CD14-positive monocyte (primary cell): ENCODE results near the gene GAPVD1. TPM values are rescaled to one million over a fixed set of nuclear protein-coding genes. Genes with fewer than 3 reads are reported as not detected.

Experiments
- DNase-seq, 3 donors: peaks; one replicate each; pipeline ENCODE4 v3.0.0-alpha.2; 2011 to 2022
- H2AFZ ChIP-seq: 2 replicates; pipeline ENCODE4 v1.6.0; 2012; ENCODE audit warnings: mild to moderate bottlenecking, low read depth, low read length, inconsistent platforms; ENCODE audit not compliant: insufficient read depth, poor library complexity, severe bottlenecking
- H3K27ac ChIP-seq, 2 donors: 1 replicate in 1 of 2; 2 replicates in 1 of 2; pipeline ENCODE4 v1.5.1; 2012 to 2013; ENCODE audit warnings: low read length in 2 of 2, control low read depth in 1 of 2, inconsistent platforms in 1 of 2, low read depth in 1 of 2, mild to moderate bottlenecking in 1 of 2
- H3K27me3 ChIP-seq, 2 donors: one replicate each; pipeline versions ENCODE4 v1.6.0 to v1.6.1; 2011 to 2013; ENCODE audit warnings: low read length in 2 of 2; ENCODE audit not compliant: control insufficient read depth in 2 of 2, insufficient read depth in 2 of 2
- H3K36me3 ChIP-seq, 2 donors: replicated peaks in 1 of 2; 1 replicate in 1 of 2; 2 replicates in 1 of 2; pipeline versions ENCODE4 v1.5.1 to v1.6.1; 2012 to 2013; ENCODE audit warnings: low read length in 2 of 2, control low read depth in 1 of 2, inconsistent platforms in 1 of 2, mild to moderate bottlenecking in 1 of 2; ENCODE audit not compliant: insufficient read depth in 2 of 2, control insufficient read depth in 1 of 2
- H3K4me1 ChIP-seq, 2 donors: 1 replicate in 1 of 2; 2 replicates in 1 of 2; pipeline versions ENCODE4 v1.5.1 to v1.6.1; 2012 to 2013; ENCODE audit warnings: low read length in 2 of 2, control low read depth in 1 of 2, inconsistent platforms in 1 of 2, mild to moderate bottlenecking in 1 of 2, moderate library complexity in 1 of 2; ENCODE audit not compliant: insufficient read depth in 2 of 2, control insufficient read depth in 1 of 2
- H3K4me2 ChIP-seq: replicated peaks from 2 replicates; pipeline ENCODE3; 2012; ENCODE audit warnings: low read length, moderate library complexity, mild to moderate bottlenecking; ENCODE audit not compliant: poor library complexity, severe bottlenecking; ENCODE audit errors: extremely low read depth
- H3K4me3 ChIP-seq, 3 experiments: fragments of 200-600 bp in 1 of 3; sonication (generic) in 1 of 3; replicated peaks in 1 of 3; 1 replicate in 2 of 3; 2 replicates in 1 of 3; pipeline ENCODE4 v1.5.1; 2011 to 2013; ENCODE audit warnings: low read length in 3 of 3, mild to moderate bottlenecking in 3 of 3, control low read depth in 2 of 3, low read depth in 2 of 3, inconsistent platforms in 1 of 3, moderate library complexity in 1 of 3
- H3K79me2 ChIP-seq: 2 replicates; pipeline ENCODE4 v1.6.0; 2012; ENCODE audit warnings: mild to moderate bottlenecking, control low read depth, inconsistent platforms, low read length, moderate library complexity; ENCODE audit not compliant: insufficient read depth
- H3K9ac ChIP-seq: 2 replicates; pipeline ENCODE4 v1.6.0; 2017; ENCODE audit warnings: low read length, mild to moderate bottlenecking; ENCODE audit not compliant: insufficient read depth, poor library complexity, severe bottlenecking
- H3K9me3 ChIP-seq, 2 donors: replicated peaks in 1 of 2; 1 replicate in 1 of 2; 2 replicates in 1 of 2; pipeline versions ENCODE4 v1.5.1 to v1.6.1; 2012 to 2013; ENCODE audit warnings: low read length in 2 of 2, control low read depth in 1 of 2; ENCODE audit not compliant: control insufficient read depth in 1 of 2, insufficient read depth in 1 of 2
- H4K20me1 ChIP-seq: 2 replicates; pipeline ENCODE4 v1.6.0; 2012; ENCODE audit warnings: mild to moderate bottlenecking, low read length, control low read depth, moderate library complexity; ENCODE audit not compliant: insufficient read depth
- H3K27ac Mint-ChIP-seq, 7 donors: one replicate each; pipeline ENCODE4 v1.8.0; 2020; ENCODE audit warnings: mild to moderate bottlenecking in 7 of 7, mixed read lengths in 7 of 7, moderate library complexity in 6 of 7, inconsistent platforms in 2 of 7
- H3K27me3 Mint-ChIP-seq, 3 donors: one replicate each; pipeline ENCODE4 v1.8.0; 2021 to 2022; ENCODE audit warnings: low read depth in 3 of 3, mild to moderate bottlenecking in 3 of 3, mixed read lengths in 3 of 3, moderate library complexity in 3 of 3, inconsistent platforms in 1 of 3
- H3K36me3 Mint-ChIP-seq, 2 donors: one replicate each; pipeline ENCODE4 v1.8.0; 2020; ENCODE audit warnings: mixed read lengths in 2 of 2, inconsistent platforms in 1 of 2, mild to moderate bottlenecking in 1 of 2
- H3K4me1 Mint-ChIP-seq: one replicate; pipeline ENCODE4 v1.8.0; 2020; ENCODE audit warnings: mild to moderate bottlenecking, mixed read lengths
- H3K4me3 Mint-ChIP-seq, 2 donors: one replicate each; pipeline ENCODE4 v1.8.0; 2020; ENCODE audit warnings: mild to moderate bottlenecking in 2 of 2, mixed read lengths in 2 of 2, moderate library complexity in 1 of 2
- H3K9me3 Mint-ChIP-seq, 7 donors: one replicate each; pipeline ENCODE4 v1.8.0; 2020 to 2022; ENCODE audit warnings: mixed read lengths in 7 of 7, mild to moderate bottlenecking in 6 of 7, moderate library complexity in 6 of 7, inconsistent platforms in 2 of 7
- WGBS: methylation state at CpG from one replicate; pipeline ENCODE4 v1.1.5; 2013; ENCODE audit warnings: missing lambda C conversion rate; ENCODE audit not compliant: insufficient coverage; 5-methylcytosine and 5-hydroxymethylcytosine counted together
- intact Hi-C, 2 donors: fragments of 100-400 bp; cut with micrococcal nuclease; formaldehyde crosslinking; loops; one replicate each; pipeline versions ENCODE4 v1.15.0 to v1.15.1; 2023
- polyA plus RNA-seq, 3 donors: library from polyadenylated mRNA; depleted of rRNA in 1 of 3; unstranded in 2 of 3; stranded (reverse) in 1 of 3; fragments of 300-500 nt in 2 of 3; fragments of >200 nt in 1 of 3; fragmentation: Illumina TruSeq in 2 of 3; gene quantifications; 1 replicate in 2 of 3; 2 replicates in 1 of 3; pipeline ENCODE4 v1.2.3, GENCODE V29; 2012 to 2021
- TF ChIP-seq, protein P1 (sequence below): fragments of 200-600 bp; IDR thresholded peaks from one replicate; pipeline ENCODE4 v1.8.0; 2022; ENCODE audit warnings: antibody characterized with exemption, mild to moderate bottlenecking

Gene GAPVD1
- polyA plus RNA-seq, 3 donors, result 18.7 to 49.2 (median 30.5) TPM

DNA sequence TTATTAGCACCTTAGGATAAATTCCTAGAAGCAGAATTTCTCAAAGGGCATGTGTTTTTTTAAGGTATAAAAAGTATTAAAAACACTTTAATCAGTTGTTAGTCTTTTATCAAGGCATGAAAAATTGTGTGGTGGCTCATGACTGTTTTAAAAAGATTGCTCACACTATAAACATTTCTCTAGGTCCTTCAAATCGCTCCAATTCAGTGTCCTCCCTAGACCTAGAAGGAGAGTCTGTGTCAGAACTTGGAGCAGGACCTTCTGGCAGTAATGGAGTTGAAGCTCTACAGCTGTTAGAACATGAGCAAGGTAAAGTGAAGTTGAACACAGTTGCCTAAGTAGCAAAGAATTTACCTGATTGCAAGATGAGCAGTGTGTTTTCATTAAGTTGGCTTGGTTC, 62.0 kb downstream of the GAPVD1 start:
- H4K20me1 ChIP-seq, result no peaks in the 10 kb centered on the region
- no peaks in the 10 kb centered on the region for H3K27me3 Mint-ChIP-seq
- no CpG with 5 or more reads among the region's 1 CpG for WGBS
- no peaks in the 10 kb centered on the region for H3K9me3 Mint-ChIP-seq
- H3K4me3 Mint-ChIP-seq, result no peak overlapping the region
- DNase-seq, result no peak
- TF ChIP-seq, protein P1, sequence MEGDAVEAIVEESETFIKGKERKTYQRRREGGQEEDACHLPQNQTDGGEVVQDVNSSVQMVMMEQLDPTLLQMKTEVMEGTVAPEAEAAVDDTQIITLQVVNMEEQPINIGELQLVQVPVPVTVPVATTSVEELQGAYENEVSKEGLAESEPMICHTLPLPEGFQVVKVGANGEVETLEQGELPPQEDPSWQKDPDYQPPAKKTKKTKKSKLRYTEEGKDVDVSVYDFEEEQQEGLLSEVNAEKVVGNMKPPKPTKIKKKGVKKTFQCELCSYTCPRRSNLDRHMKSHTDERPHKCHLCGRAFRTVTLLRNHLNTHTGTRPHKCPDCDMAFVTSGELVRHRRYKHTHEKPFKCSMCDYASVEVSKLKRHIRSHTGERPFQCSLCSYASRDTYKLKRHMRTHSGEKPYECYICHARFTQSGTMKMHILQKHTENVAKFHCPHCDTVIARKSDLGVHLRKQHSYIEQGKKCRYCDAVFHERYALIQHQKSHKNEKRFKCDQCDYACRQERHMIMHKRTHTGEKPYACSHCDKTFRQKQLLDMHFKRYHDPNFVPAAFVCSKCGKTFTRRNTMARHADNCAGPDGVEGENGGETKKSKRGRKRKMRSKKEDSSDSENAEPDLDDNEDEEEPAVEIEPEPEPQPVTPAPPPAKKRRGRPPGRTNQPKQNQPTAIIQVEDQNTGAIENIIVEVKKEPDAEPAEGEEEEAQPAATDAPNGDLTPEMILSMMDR, result no peak
- H3K9me3 ChIP-seq, result no peaks in the 10 kb centered on the region
- no peak overlapping the region for H3K4me3 ChIP-seq
- no peak overlapping the region for H3K9ac ChIP-seq
- H3K4me1 ChIP-seq, result no peaks in the 10 kb centered on the region
- peaks cover 54 to 81% of the 10 kb centered on the region in 2 donors for H3K36me3 ChIP-seq
- peaks cover 49 to 79% of the 10 kb centered on the region in 2 donors for H3K36me3 Mint-ChIP-seq
- intact Hi-C loops, result no loop called here
- no peaks in the 10 kb centered on the region for H3K79me2 ChIP-seq
- H3K4me2 ChIP-seq, result no peak overlapping the region
- H2AFZ ChIP-seq, result no peak overlapping the region
- H3K27ac ChIP-seq, result no peak overlapping the region
- H3K27me3 ChIP-seq, result no peaks in the 10 kb centered on the region
- H3K4me1 Mint-ChIP-seq, result no peaks in the 10 kb centered on the region
- H3K27ac Mint-ChIP-seq, result no peak overlapping the region

DNA sequence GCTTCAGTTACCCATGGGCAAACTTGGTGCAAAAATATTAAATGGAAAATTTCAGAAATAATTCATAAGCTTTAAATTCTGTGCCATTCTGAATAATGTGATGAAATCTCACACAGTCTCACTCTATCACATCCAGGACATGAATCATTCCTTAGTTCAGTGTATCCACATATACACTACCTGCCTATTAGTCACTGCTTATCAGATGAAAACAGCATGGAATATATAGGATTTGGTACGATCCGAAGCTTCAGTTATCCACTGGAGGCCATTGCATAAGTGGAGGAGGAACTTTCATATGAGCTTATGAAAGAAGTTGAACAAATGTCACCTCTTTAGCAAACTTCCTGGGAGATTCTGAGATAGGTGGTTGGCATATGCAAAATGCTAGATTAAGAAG, 64.2 kb downstream of the GAPVD1 start:
- no peak overlapping the region for H3K4me2 ChIP-seq
- TF ChIP-seq, protein P1, result no peak
- peaks cover 69 to 89% of the 10 kb centered on the region in 2 donors for H3K36me3 ChIP-seq
- no peak overlapping the region for H3K9ac ChIP-seq
- intact Hi-C loops, result no loop called here
- no peaks in the 10 kb centered on the region for H3K4me1 ChIP-seq
- Mint-ChIP-seq H3K27me3 (no peaks in the 10 kb centered on the region), H3K4me1 (no peaks in the 10 kb centered on the region), H3K36me3 (peaks cover 56 to 86% of the 10 kb centered on the region in 2 donors), H3K27ac (peak overlapping the region in 2 of 7 donors; percentile 4 to 38), H3K4me3 (no peak overlapping the region), H3K9me3 (no peaks in the 10 kb centered on the region)
- no peaks in the 10 kb centered on the region for H4K20me1 ChIP-seq
- no peak overlapping the region for H2AFZ ChIP-seq
- no peak overlapping the region for H3K4me3 ChIP-seq
- H3K79me2 ChIP-seq, result no peaks in the 10 kb centered on the region
- H3K27me3 ChIP-seq, result no peaks in the 10 kb centered on the region
- no peaks in the 10 kb centered on the region for H3K9me3 ChIP-seq
- H3K27ac ChIP-seq, result no peak overlapping the region
- no peak for DNase-seq
- WGBS, result 100% methylated on average over 2 of the region's 2 CpGs
